Measurements from ENCODE around the gene SPACA4. TPM values are rescaled to one million over a fixed set of nuclear protein-coding genes. Genes with fewer than 3 reads are reported as not detected.

Gene SPACA4
- total RNA-seq, 2 experiments from 2014 or later: not detected

DNA sequence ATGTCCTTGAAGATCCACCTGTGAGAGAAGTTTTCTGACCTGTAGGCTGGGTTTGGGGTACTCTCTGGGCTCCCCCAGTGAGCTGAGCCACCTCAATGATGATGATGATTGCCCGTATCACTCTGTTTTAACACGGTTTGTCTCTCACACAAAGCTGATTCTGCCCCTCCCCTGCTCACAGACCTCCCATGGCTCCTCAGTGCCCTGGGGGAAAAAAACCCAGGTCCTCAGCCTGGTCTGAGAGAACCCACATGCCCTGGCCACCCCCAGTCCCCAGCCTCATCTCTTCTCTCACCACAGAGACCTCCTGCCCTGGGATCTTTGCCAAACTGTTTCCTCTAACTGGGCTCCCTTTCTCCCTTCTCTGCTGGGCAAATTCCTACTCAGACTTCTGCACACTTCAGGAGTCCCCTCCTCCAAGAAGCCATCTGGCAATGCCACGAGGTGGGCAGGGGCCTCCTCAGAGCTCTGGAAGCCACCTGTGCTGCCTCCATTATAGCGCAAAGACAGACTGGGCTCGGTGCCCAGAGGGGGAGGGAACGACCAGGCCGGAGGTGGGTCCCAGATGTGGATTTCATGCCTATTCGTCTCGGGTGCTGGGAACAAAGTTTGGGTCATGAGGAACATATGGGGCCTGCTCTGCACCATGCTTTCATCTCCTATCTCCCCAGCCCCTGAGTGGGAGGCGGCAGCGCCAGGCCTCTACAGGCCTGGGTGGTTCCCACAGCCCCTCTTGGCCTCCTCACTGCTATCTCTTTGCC lies 47.9 kb downstream of the SPACA4 start:
- DNase-seq: no peak
- no peak overlapping the region for H3K27ac Mint-ChIP-seq
- intact Hi-C loops (cut with micrococcal nuclease): no loop called here
- H3K4me1 Mint-ChIP-seq (ENCODE audit: low read depth): peaks cover 5% of the 10 kb centered on the region
- no peak overlapping the region for H3K4me3 Mint-ChIP-seq
- no peaks in the 10 kb centered on the region for H3K36me3 Mint-ChIP-seq (ENCODE audit: low read depth)
- H3K27me3 Mint-ChIP-seq (ENCODE audit: low read depth): no peaks in the 10 kb centered on the region
- CTCF ChIA-PET: no interaction called here
- no peaks in the 10 kb centered on the region for H3K9me3 Mint-ChIP-seq

DNA sequence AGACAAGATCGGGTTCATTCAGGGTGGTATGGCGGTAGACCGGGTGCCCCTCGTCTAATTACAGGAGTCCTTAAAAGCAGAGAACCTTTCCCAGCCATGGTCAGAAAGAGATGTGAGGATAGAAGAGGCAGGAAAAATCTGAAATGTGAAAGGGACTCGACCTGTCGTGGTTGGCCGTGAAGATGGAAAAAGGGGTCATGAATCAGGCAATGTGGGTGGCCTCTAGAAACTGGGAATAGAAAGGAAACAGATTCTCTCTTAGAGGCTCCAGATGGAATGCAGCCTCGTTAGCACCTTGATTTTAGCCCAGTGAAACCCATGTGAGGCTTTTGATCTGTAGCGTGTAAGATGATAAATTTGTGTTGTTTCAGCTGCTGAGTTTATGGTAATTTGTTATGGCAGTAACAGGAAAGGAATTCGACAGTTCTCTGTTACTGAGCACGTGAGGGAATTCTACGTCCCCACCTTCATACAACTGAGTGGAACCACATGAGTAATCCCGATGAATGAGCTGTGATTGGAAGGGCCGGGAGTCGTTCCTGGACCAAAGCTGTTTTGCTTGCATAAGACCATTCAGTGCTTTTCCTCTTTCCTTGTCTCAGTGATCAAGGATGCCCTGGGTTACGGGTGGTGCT lies 50.4 kb downstream of the SPACA4 start:
- H3K36me3 Mint-ChIP-seq (ENCODE audit: low read depth): no peaks in the 10 kb centered on the region
- H3K27me3 Mint-ChIP-seq (ENCODE audit: low read depth): no peaks in the 10 kb centered on the region
- H3K4me3 Mint-ChIP-seq: no peak overlapping the region
- CTCF ChIA-PET: no interaction called here
- intact Hi-C loops (cut with micrococcal nuclease): no loop called here
- peaks cover 10% of the 10 kb centered on the region for H3K4me1 Mint-ChIP-seq (ENCODE audit: low read depth)
- no peak for DNase-seq
- H3K9me3 Mint-ChIP-seq: no peaks in the 10 kb centered on the region
- no peak overlapping the region for H3K27ac Mint-ChIP-seq

Other genes starting within 250 kb of the SPACA4 start
- 10 to 100 TPM; 23.9 to 24.1 TPM for gene TMEM143, start 242.8 kb upstream of the SPACA4 start, total RNA-seq
- under 1 TPM; 0.50 to 0.52 TPM for gene SYNGR4, start 242.4 kb upstream of the SPACA4 start, total RNA-seq
- gene KDELR1, start 215.2 kb upstream of the SPACA4 start, total RNA-seq: 10 to 100 TPM; 81.5 to 83.8 TPM
- under 1 TPM; 0.05 to 0.07 TPM for gene GRIN2D, start 213.1 kb upstream of the SPACA4 start, total RNA-seq
- gene GRWD1, start 160.8 kb upstream of the SPACA4 start, total RNA-seq: 10 to 100 TPM; 32.4 to 36.0 TPM
- gene KCNJ14, start 151.2 kb upstream of the SPACA4 start, total RNA-seq: 1 to 10 TPM; 1.7 to 1.8 TPM
- gene CYTH2, start 137.4 kb upstream of the SPACA4 start, total RNA-seq: 10 to 100 TPM; 36.7 to 38.0 TPM
- gene LMTK3, start 94.9 kb upstream of the SPACA4 start, total RNA-seq: 1 to 10 TPM; 2.3 to 2.6 TPM
- not detected for gene SULT2B1, start 54.6 kb upstream of the SPACA4 start, total RNA-seq
- 1 to 10 TPM; 2.0 TPM for gene FAM83E, start 8.3 kb downstream of the SPACA4 start, total RNA-seq
- 1,000 to 10,000 TPM; 2,373 to 2,473 TPM for gene RPL18, start 12.4 kb downstream of the SPACA4 start, total RNA-seq
- gene SPHK2, start 12.8 kb downstream of the SPACA4 start, total RNA-seq: 10 to 100 TPM; 20.1 to 20.6 TPM
- gene DBP, start 30.6 kb downstream of the SPACA4 start, total RNA-seq: 1 to 10 TPM; 7.8 to 9.7 TPM
- gene CA11, start 39.4 kb downstream of the SPACA4 start, total RNA-seq: 10 to 100 TPM; 12.0 to 14.9 TPM
- gene NTN5, start 66.3 kb downstream of the SPACA4 start, total RNA-seq: under 1 TPM in 1 of 2 experiments, not detected in 1; 0.17 TPM
- not detected for gene FUT2, start 89.2 kb downstream of the SPACA4 start, total RNA-seq
- gene MAMSTR, start 113.0 kb downstream of the SPACA4 start, total RNA-seq: under 1 TPM; 0.44 to 0.57 TPM
- under 1 TPM in 1 of 2 experiments, not detected in 1; 0.17 TPM for gene RASIP1, start 133.9 kb downstream of the SPACA4 start, total RNA-seq
- not detected for gene IZUMO1, start 140.2 kb downstream of the SPACA4 start, total RNA-seq
- under 1 TPM; 0.07 to 0.12 TPM for gene FUT1, start 145.9 kb downstream of the SPACA4 start, total RNA-seq
- not detected for gene FGF21, start 148.8 kb downstream of the SPACA4 start, total RNA-seq
- gene BCAT2, start 204.3 kb downstream of the SPACA4 start, total RNA-seq: 10 to 100 TPM; 66.4 to 66.8 TPM
- gene HSD17B14, start 229.7 kb downstream of the SPACA4 start, total RNA-seq: under 1 TPM in 1 of 2 experiments, not detected in 1; 0.50 TPM

All from activated naive CD4-positive, alpha-beta T cell treated with anti-CD3 and anti-CD28 coated beads for 36 hours (primary cell).